ENCODE data around the gene LCN6. TPM values are rescaled to one million over a fixed set of nuclear protein-coding genes. Genes with fewer than 3 reads are reported as not detected.
A peak's percentile ranks its signal among the peaks of the same experiment; 100 is the strongest.
"Not testable (repeated sequence)": the region's sequence is repeated elsewhere in the genome, so short reads cannot be mapped to it uniquely, and the experiment has no call there.

Gene LCN6, protein sequence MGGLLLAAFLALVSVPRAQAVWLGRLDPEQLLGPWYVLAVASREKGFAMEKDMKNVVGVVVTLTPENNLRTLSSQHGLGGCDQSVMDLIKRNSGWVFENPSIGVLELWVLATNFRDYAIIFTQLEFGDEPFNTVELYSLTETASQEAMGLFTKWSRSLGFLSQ
- not detected for total RNA-seq

DNA sequence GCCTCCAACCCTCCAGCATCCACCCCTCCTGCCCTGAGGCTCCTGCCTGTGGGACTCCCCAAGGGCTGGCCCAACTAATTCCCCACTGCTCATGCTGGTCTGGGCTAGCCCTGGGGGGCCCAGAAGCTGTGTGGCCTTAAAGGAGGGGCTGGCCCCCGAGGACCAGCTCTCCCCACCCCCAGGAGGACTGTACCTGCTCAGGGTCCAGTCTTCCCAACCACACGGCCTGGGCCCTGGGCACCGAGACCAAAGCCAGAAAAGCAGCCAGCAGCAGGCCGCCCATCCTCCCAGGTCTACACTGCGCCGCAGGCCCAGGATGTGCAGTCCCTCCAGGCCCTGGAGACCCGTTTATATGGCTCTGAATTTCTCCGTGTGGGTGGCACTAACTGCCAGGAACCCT lies at the start of gene LCN6:
Gene LCN6 (minus strand): TSS at position 325 of the 400 bp plus-strand sequence. CDS start 42 bp downstream, at position 283.
- no peak within 1 kb of the TSS for H3K4me3 Mint-ChIP-seq
- POLR2A ChIA-PET: no interaction called here
- peak within 1 kb of the TSS; percentile 30 for H3K27ac Mint-ChIP-seq
- DNase-seq (no peak), ATAC-seq (no peak)
- CTCF ChIA-PET: no interaction called here
- peaks cover 12% of the 10 kb centered on the region for H3K36me3 Mint-ChIP-seq (ENCODE audit: low read depth)
- peaks cover 9% of the 10 kb centered on the region for H3K9me3 Mint-ChIP-seq (ENCODE audit: insufficient read depth)
- H3K4me1 Mint-ChIP-seq (ENCODE audit: low read depth): peaks cover 6% of the 10 kb centered on the region
- peaks cover 12% of the 10 kb centered on the region for H3K27me3 Mint-ChIP-seq (ENCODE audit: low read depth)

DNA sequence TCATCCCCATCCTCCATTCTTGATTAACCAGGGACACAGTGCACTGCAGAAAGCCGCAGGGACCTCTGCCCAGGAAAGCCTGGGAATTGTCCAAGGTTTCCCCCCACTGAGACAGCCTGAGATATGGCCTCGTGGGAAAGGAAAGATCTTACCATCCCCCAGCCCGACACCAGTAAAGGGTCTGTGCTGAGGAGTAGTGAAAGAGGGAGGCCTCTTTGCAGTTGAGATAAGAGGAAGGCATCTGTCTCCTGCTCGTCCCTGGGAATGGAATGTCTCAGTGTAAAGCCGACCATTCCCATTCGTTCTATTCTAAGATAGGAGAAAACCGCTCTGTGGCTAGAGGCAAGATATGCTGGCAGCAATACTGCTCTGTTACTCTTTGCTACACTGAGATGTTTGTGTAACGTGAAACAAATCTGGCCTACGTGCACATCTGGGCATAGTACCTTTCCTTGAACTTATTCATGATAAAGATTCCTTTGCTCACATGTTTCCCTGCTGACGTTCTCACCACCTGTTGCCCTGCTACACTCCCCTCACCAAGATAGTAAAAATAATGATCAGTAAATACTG lies 48.5 kb upstream of the LCN6 start:
- H3K4me3 Mint-ChIP-seq; H3K36me3 Mint-ChIP-seq (ENCODE audit: low read depth); DNase-seq; H3K9me3 Mint-ChIP-seq (ENCODE audit: insufficient read depth); ATAC-seq; POLR2A ChIA-PET; H3K27ac Mint-ChIP-seq: not testable (repeated sequence)
- H3K4me1 Mint-ChIP-seq (ENCODE audit: low read depth): peaks cover 42% of the 10 kb centered on the region
- peaks cover 21% of the 10 kb centered on the region for H3K27me3 Mint-ChIP-seq (ENCODE audit: low read depth)
- CTCF ChIA-PET: interaction anchor here (0.9 kb wide), 1 partner anchor 440 kb away, joined by 3 read pairs; no protein-coding TSS in a partner anchor

- peaks cover 41% of the 10 kb centered on the region for H3K4me1 Mint-ChIP-seq (ENCODE audit: low read depth)
Measured at GRCh38 chr9:136796238-136796774, 48.0 kb upstream of the LCN6 start, which contains the start of gene CCDC183. Gene CCDC183 (plus strand): TSS chr9:136796338. CDS start chr9:136796398, 60 bp downstream.

GRCh38 chr9:136795000-136795348 lies 46.6 kb upstream of the LCN6 start:
- no peak overlapping the region for H3K4me3 Mint-ChIP-seq
- ChIA-PET POLR2A (no interaction called here), CTCF (no interaction called here)
- peaks cover 11% of the 10 kb centered on the region for H3K27me3 Mint-ChIP-seq (ENCODE audit: low read depth)
- no peaks in the 10 kb centered on the region for H3K9me3 Mint-ChIP-seq (ENCODE audit: insufficient read depth)
- peaks cover 36% of the 10 kb centered on the region for H3K4me1 Mint-ChIP-seq (ENCODE audit: low read depth)
- H3K27ac Mint-ChIP-seq: no peak overlapping the region
- ATAC-seq: no peak
- no peak for DNase-seq
- peaks cover 7% of the 10 kb centered on the region for H3K36me3 Mint-ChIP-seq (ENCODE audit: low read depth)

More at GRCh38 chr9:136796238-136796774, 48.0 kb upstream of the LCN6 start, which contains the start of gene CCDC183:
- no peak within 1 kb of the TSS for H3K27ac Mint-ChIP-seq
- ATAC-seq: no peak
- peaks cover 7% of the 10 kb centered on the region for H3K36me3 Mint-ChIP-seq (ENCODE audit: low read depth)
- DNase-seq: no peak
- H3K4me3 Mint-ChIP-seq: no peak within 1 kb of the TSS
- H3K27me3 Mint-ChIP-seq (ENCODE audit: low read depth): peaks cover 20% of the 10 kb centered on the region
- H3K9me3 Mint-ChIP-seq (ENCODE audit: insufficient read depth): no peaks in the 10 kb centered on the region
- ChIA-PET POLR2A (no interaction called here), CTCF (interaction anchor here (0.9 kb wide), 1 partner anchor 440 kb away, joined by 3 read pairs; no protein-coding TSS in a partner anchor)

DNA sequence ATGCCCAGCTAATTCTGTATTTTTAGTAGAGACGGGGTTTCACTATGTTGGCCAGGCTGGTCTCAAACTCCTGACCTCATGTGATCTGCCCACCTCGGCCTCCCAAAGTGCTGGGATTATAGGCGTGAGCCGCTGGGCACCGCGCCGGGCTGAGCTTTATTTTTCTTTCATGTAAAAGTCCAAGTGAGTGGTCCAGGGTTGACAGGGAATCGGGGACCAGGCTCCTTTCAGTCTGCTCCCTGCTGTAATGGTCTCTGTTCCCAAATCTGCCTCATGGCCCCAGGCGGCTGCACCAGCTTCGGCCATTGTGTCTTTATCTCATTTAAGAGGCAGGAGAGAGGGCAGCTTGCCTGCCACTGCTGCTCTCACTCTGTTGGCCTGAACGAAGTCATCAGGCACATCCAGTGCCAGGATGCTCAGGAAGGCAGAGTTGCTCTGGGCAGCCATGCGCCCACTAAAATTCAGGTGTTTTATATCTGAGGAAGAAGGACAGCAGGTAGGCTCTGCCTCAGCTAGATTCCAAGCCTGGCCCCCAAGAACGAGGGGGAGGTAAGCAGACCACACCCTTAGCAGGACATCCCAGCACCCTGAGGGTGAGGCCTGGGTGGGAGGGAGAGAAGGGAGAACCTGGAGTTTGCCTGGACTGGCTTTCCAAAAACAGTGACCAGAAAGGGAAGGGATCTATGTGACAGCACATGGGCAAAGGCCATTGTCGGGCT lies 46.1 kb upstream of the LCN6 start:
- CTCF ChIA-PET: interaction anchor here (1.1 to 1.5 kb wide), 3 partner anchors 48 to 240 kb away, joined by 3 to 4 read pairs (median 3); partner anchors contain the start of gene AJM1

GRCh38 chr9:136793086-136793946 lies 45.0 kb upstream of the LCN6 start:
- Mint-ChIP-seq H3K4me3 (peak overlapping the region; percentile 28), H3K36me3 (ENCODE audit: low read depth) (peaks cover 7% of the 10 kb centered on the region), H3K4me1 (ENCODE audit: low read depth) (peaks cover 40% of the 10 kb centered on the region), H3K27ac (peak overlapping the region; percentile 30), H3K27me3 (ENCODE audit: low read depth) (peaks cover 11% of the 10 kb centered on the region), H3K9me3 (ENCODE audit: insufficient read depth) (no peaks in the 10 kb centered on the region)
- CTCF ChIA-PET: interaction anchor here (0.8 to 3.2 kb wide), 12 partner anchors 9 to 241 kb away, joined by 3 to 29 read pairs (median 4); partner anchors contain the start of genes AJM1, CLIC3 and RABL6
- no peak for ATAC-seq
- DNase-seq: no peak
- POLR2A ChIA-PET: no interaction called here

More for the DNA sequence above, 46.1 kb upstream of the LCN6 start:
- no peak for ATAC-seq
- Mint-ChIP-seq H3K27me3 (ENCODE audit: low read depth) (peaks cover 11% of the 10 kb centered on the region), H3K27ac (no peak overlapping the region), H3K9me3 (ENCODE audit: insufficient read depth) (no peaks in the 10 kb centered on the region), H3K36me3 (ENCODE audit: low read depth) (peaks cover 7% of the 10 kb centered on the region), H3K4me3 (no peak overlapping the region), H3K4me1 (ENCODE audit: low read depth) (peaks cover 39% of the 10 kb centered on the region)
- POLR2A ChIA-PET: no interaction called here
- DNase-seq: no peak

DNA sequence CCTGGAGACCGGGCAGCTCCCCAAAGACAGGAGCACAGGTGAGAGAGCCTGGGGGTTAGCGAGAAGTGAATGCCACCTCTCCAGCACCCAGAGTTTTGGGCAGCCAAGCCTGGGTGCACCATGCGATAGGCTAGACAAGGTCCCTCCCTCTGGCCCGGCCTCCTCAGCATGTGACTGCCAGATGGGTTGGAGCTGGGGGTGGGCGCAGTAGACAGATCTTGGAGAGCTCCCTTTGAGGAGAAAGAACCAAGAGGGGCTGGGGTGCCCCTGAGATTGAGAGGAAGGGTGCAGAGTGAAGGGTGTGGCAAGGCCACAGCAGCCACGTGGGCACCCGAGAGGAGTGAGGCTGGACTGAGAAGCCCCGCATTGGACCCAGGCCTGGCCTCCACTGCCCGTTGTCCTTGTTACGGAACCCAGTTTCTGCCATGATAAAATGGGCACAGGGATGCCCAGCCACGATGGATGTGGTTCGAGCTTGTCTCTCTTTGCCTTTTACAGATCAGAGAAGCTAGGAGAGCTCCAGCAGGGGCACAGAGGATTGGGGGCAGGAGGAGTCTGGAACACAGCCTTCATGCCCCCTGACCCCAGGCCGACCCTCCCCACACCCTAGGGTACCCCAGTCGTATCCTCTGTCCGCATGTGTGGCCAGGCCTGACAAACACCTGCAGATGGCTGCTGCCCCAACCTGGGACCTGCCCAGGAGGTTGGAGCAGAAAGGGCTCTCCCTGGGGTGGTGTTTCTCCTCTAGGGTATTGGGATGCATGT lies 44.2 kb upstream of the LCN6 start:
- DNase-seq (no peak), ATAC-seq (no peak)
- peak overlapping the region; percentile 93 for H3K27ac Mint-ChIP-seq
- H3K4me1 Mint-ChIP-seq (ENCODE audit: low read depth): peaks cover 48% of the 10 kb centered on the region
- H3K4me3 Mint-ChIP-seq: peak overlapping the region; percentile 82
- H3K9me3 Mint-ChIP-seq (ENCODE audit: insufficient read depth): no peaks in the 10 kb centered on the region
- CTCF ChIA-PET: interaction anchor here (0.8 to 3.2 kb wide), 13 partner anchors 9 to 277 kb away, joined by 3 to 29 read pairs (median 4); partner anchors contain the start of genes AJM1, CLIC3, RABL6 and SAPCD2
- H3K36me3 Mint-ChIP-seq (ENCODE audit: low read depth): peaks cover 7% of the 10 kb centered on the region
- POLR2A ChIA-PET: interaction anchor here (1.1 kb wide), 1 partner anchor 10 kb away, joined by 5 read pairs; no protein-coding TSS in a partner anchor
- peaks cover 11% of the 10 kb centered on the region for H3K27me3 Mint-ChIP-seq (ENCODE audit: low read depth)

- peak overlapping the region; percentile 93 for H3K27ac Mint-ChIP-seq
- H3K36me3 Mint-ChIP-seq (ENCODE audit: low read depth): peaks cover 7% of the 10 kb centered on the region
- H3K4me3 Mint-ChIP-seq: peak overlapping the region; percentile 82
- ATAC-seq (peak; percentile 12), DNase-seq (peak; percentile 74)
- H3K27me3 Mint-ChIP-seq (ENCODE audit: low read depth): peaks cover 10% of the 10 kb centered on the region
- ChIA-PET POLR2A (interaction anchor here (1.1 kb wide), 1 partner anchor 11 kb away, joined by 5 read pairs; no protein-coding TSS in a partner anchor), CTCF (interaction anchor here (0.8 to 3.2 kb wide), 14 partner anchors 10 to 278 kb away, joined by 3 to 29 read pairs (median 4); partner anchors contain the start of genes AJM1, CLIC3, FUT7 and RABL6)
- peaks cover 51% of the 10 kb centered on the region for H3K4me1 Mint-ChIP-seq (ENCODE audit: low read depth)
- H3K9me3 Mint-ChIP-seq (ENCODE audit: insufficient read depth): no peaks in the 10 kb centered on the region
Measured at GRCh38 chr9:136791516-136792276, 43.4 kb upstream of the LCN6 start.

GRCh38 chr9:136790640-136791515 lies 42.6 kb upstream of the LCN6 start, which contains the start of gene TMEM141:
Gene TMEM141 (plus strand): TSS chr9:136791344. CDS start chr9:136791371, 27 bp downstream.
- Mint-ChIP-seq H3K36me3 (ENCODE audit: low read depth) (peaks cover 7% of the 10 kb centered on the region), H3K9me3 (ENCODE audit: insufficient read depth) (no peaks in the 10 kb centered on the region), H3K27me3 (ENCODE audit: low read depth) (peaks cover 2% of the 10 kb centered on the region), H3K27ac (peak within 1 kb of the TSS; percentile 93), H3K4me1 (ENCODE audit: low read depth) (peaks cover 45% of the 10 kb centered on the region), H3K4me3 (peak within 1 kb of the TSS; percentile 82)
- CTCF ChIA-PET: interaction anchor here (0.6 to 3.2 kb wide), 13 partner anchors 13 to 437 kb away, joined by 3 to 29 read pairs (median 4); partner anchors contain the start of genes AJM1, FUT7 and RABL6
- POLR2A ChIA-PET: interaction anchor here (0.6 to 1.1 kb wide), 2 partner anchors 12 to 205 kb away, joined by 3 to 5 read pairs; partner anchors contain the start of gene CLIC3
- DNase-seq (peak; percentile 100), ATAC-seq (peak; percentile 93)

Measured in activated CD8-positive, alpha-beta T cell treated with anti-CD3 and anti-CD28 coated beads, Interleukin-2, amount 10 ng/mL, durations not matched to agents 7 days and 5 days (primary cell).